MM.1S (cell line): ENCODE measurements around the gene ITGB3.
"Not testable (repeated sequence)": the region's sequence is repeated elsewhere in the genome, so short reads cannot be mapped to it uniquely, and the experiment has no call there.

Source experiments
- EZH2 ChIP-seq: fragments of 300-600 bp; sonication (generic); optimal IDR thresholded peaks from 2 replicates; pipeline ENCODE3; 2017; ENCODE audit warnings: low read depth, mild to moderate bottlenecking, antibody characterized with exemption, low read length, mixed read lengths
- TF ChIP-seq, protein P1 (sequence below): fragments of 300-600 bp; sonication (generic); IDR thresholded peaks from 2 replicates; pipeline ENCODE4 v1.5.1; 2016; ENCODE audit warnings: antibody characterized with exemption, low read length, mixed read lengths

DNA sequence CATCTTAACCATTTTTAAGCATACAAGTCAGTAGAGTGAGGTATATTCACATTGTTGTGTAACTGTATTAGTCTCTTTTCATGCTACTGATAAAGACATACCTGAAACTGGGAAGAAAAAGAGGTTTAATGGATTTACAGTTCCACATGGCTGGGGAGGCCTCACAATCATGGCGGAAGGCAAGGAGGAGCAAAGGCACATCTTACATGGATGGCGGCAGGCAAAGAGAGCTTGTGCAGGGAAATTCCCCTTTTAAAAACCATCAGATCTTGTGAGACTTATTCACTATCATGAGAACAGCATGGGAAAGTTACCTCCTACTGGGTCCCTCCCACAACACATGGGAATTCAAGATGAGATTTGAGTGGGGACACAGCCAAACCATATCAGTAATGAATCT is 29.6 kb upstream of the ITGB3 start:
- TF ChIP-seq, protein P1, sequence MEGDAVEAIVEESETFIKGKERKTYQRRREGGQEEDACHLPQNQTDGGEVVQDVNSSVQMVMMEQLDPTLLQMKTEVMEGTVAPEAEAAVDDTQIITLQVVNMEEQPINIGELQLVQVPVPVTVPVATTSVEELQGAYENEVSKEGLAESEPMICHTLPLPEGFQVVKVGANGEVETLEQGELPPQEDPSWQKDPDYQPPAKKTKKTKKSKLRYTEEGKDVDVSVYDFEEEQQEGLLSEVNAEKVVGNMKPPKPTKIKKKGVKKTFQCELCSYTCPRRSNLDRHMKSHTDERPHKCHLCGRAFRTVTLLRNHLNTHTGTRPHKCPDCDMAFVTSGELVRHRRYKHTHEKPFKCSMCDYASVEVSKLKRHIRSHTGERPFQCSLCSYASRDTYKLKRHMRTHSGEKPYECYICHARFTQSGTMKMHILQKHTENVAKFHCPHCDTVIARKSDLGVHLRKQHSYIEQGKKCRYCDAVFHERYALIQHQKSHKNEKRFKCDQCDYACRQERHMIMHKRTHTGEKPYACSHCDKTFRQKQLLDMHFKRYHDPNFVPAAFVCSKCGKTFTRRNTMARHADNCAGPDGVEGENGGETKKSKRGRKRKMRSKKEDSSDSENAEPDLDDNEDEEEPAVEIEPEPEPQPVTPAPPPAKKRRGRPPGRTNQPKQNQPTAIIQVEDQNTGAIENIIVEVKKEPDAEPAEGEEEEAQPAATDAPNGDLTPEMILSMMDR, result not testable (repeated sequence)
- TF ChIP-seq EZH2, result not testable (repeated sequence)
